Smooth muscle cell (in vitro differentiated cells): Measurements from ENCODE around the gene IVD. TPM values are rescaled to one million over a fixed set of nuclear protein-coding genes. Genes with fewer than 3 reads are reported as not detected.

Source experiments
- DNase-seq: peaks from one replicate; lab custom pipeline; 2025; ENCODE audit not compliant: unreplicated experiment; lab: John Stamatoyannopoulos, UW
- H2AFZ ChIP-seq: fragments of 200-600 bp; sonication (generic); 2 replicates; pipeline ENCODE4 v1.6.0; 2016; ENCODE audit warnings: antibody characterized with exemption, low read depth, mild to moderate bottlenecking
- H3F3A ChIP-seq: fragments of 200-600 bp; sonication (generic); 2 replicates; pipeline ENCODE4 v1.6.0; 2017; ENCODE audit warnings: antibody characterized with exemption, low read depth
- H3K27ac ChIP-seq: fragments of 200-600 bp; sonication (generic); 2 replicates; pipeline ENCODE4 v1.5.1; 2016; ENCODE audit warnings: low read depth, mild to moderate bottlenecking
- H3K27me3 ChIP-seq: fragments of 200-600 bp; sonication (generic); 2 replicates; pipeline ENCODE4 v1.6.1; 2016; ENCODE audit warnings: low read depth, mild to moderate bottlenecking
- H3K36me3 ChIP-seq: fragments of 200-600 bp; sonication (generic); 2 replicates; pipeline ENCODE4 v1.5.1; 2016; ENCODE audit warnings: low read depth
- H3K4me1 ChIP-seq: fragments of 200-600 bp; sonication (generic); 2 replicates; pipeline ENCODE4 v1.5.1; 2016; ENCODE audit warnings: low read depth
- H3K4me2 ChIP-seq: fragments of 200-600 bp; sonication (generic); 2 replicates; pipeline ENCODE4 v1.6.0; 2016; ENCODE audit warnings: mild to moderate bottlenecking
- H3K4me3 ChIP-seq: fragments of 200-600 bp; sonication (generic); 2 replicates; pipeline ENCODE4 v1.5.1; 2016; ENCODE audit warnings: mild to moderate bottlenecking
- H3K79me2 ChIP-seq: fragments of 200-600 bp; sonication (generic); 2 replicates; pipeline ENCODE4 v1.6.0; 2016; ENCODE audit warnings: low read depth, mild to moderate bottlenecking
- H3K9ac ChIP-seq: fragments of 200-600 bp; sonication (generic); 2 replicates; pipeline ENCODE4 v1.6.0; 2016; ENCODE audit warnings: low read depth
- H3K9me3 ChIP-seq: fragments of 200-600 bp; sonication (generic); replicated peaks from 2 replicates; pipeline ENCODE4 v1.5.1; 2016; ENCODE audit warnings: low read depth
- H4K20me1 ChIP-seq: fragments of 200-600 bp; sonication (generic); 2 replicates; pipeline ENCODE4 v1.6.0; 2016; ENCODE audit warnings: low read depth
- WGBS: methylation state at CpG from one replicate; pipeline ENCODE4 v1.1.7; 2016; ENCODE audit warnings: low lambda C conversion rate; 5-methylcytosine and 5-hydroxymethylcytosine counted together
- polyA plus RNA-seq: library from polyadenylated mRNA; unstranded; fragments of >200 nt; fragmentation: Nextera tagmentation; extraction: Ambion mirVana; gene quantifications from 2 replicates; pipeline ENCODE4 v1.2.1, GENCODE V29; 2016
- total RNA-seq: library from RNA; depleted of rRNA; stranded (reverse); fragments of >200 nt; gene quantifications from 2 replicates; pipeline ENCODE4 v1.2.3, GENCODE V29; 2014
- TF ChIP-seq, protein P1 (sequence below): fragments of 200-600 bp; sonication (generic); IDR thresholded peaks from 2 replicates; pipeline ENCODE4 v1.5.1; 2017; ENCODE audit warnings: borderline replicate concordance, mild to moderate bottlenecking, antibody characterized with exemption; ENCODE audit not compliant: insufficient read depth, poor library complexity, severe bottlenecking

Gene IVD
- total and polyA plus RNA-seq, 2 experiments from 2014 or later, result 17.4 to 37.8 TPM

DNA sequence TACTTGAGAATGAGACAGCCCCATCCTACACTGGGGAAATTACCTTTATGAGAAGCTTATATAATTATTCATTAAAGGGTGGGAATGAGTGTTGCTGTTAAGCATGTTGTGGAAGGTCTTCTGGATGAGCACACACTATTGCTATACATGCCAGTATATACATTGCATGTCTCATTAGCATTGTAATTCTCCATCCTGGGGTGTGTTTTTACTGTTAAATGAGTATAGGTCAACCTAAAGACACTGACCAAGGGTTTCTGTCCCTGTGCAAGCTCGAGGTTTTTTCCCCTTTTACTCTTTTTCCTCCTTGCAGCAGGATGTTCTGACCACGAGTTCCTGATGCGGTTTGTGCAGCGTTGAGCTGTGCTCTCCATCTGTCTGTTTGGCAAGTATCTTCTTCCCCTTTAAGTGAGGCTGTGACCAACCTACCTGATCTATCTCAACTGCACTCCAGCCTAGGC is 7.2 kb upstream of the IVD start:
- Histone ChIP-seq H3K9me3 (no peaks in the 10 kb centered on the region), H3K4me3 (no peak overlapping the region), H4K20me1 (no peaks in the 10 kb centered on the region), H3K4me1 (no peaks in the 10 kb centered on the region), H3K27me3 (no peaks in the 10 kb centered on the region), H3K27ac (no peak overlapping the region), H3K79me2 (no peaks in the 10 kb centered on the region), H2AFZ (no peak overlapping the region), H3K36me3 (no peaks in the 10 kb centered on the region), H3F3A (no peaks in the 10 kb centered on the region), H3K4me2 (no peak overlapping the region), H3K9ac (no peak overlapping the region)
- DNase-seq, result no peak
- TF ChIP-seq, protein P1, sequence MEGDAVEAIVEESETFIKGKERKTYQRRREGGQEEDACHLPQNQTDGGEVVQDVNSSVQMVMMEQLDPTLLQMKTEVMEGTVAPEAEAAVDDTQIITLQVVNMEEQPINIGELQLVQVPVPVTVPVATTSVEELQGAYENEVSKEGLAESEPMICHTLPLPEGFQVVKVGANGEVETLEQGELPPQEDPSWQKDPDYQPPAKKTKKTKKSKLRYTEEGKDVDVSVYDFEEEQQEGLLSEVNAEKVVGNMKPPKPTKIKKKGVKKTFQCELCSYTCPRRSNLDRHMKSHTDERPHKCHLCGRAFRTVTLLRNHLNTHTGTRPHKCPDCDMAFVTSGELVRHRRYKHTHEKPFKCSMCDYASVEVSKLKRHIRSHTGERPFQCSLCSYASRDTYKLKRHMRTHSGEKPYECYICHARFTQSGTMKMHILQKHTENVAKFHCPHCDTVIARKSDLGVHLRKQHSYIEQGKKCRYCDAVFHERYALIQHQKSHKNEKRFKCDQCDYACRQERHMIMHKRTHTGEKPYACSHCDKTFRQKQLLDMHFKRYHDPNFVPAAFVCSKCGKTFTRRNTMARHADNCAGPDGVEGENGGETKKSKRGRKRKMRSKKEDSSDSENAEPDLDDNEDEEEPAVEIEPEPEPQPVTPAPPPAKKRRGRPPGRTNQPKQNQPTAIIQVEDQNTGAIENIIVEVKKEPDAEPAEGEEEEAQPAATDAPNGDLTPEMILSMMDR, result no peak
- 85% methylated on average over 4 of the region's 4 CpGs for WGBS

GRCh38 chr15:40399370-40399769 is 6.2 kb upstream of the IVD start:
- no peak overlapping the region for H3K27ac ChIP-seq
- no peaks in the 10 kb centered on the region for H3K27me3 ChIP-seq
- H2AFZ ChIP-seq, result no peak overlapping the region
- 88% methylated on average over 7 of the region's 7 CpGs for WGBS
- H3K4me1 ChIP-seq, result no peaks in the 10 kb centered on the region
- no peaks in the 10 kb centered on the region for H3K9me3 ChIP-seq
- no peaks in the 10 kb centered on the region for H3F3A ChIP-seq
- TF ChIP-seq, protein P1, result no peak
- no peak for DNase-seq
- no peaks in the 10 kb centered on the region for H3K79me2 ChIP-seq
- H3K4me2 ChIP-seq, result no peak overlapping the region
- no peaks in the 10 kb centered on the region for H4K20me1 ChIP-seq
- H3K4me3 ChIP-seq, result no peak overlapping the region
- no peak overlapping the region for H3K9ac ChIP-seq
- H3K36me3 ChIP-seq, result no peaks in the 10 kb centered on the region

DNA sequence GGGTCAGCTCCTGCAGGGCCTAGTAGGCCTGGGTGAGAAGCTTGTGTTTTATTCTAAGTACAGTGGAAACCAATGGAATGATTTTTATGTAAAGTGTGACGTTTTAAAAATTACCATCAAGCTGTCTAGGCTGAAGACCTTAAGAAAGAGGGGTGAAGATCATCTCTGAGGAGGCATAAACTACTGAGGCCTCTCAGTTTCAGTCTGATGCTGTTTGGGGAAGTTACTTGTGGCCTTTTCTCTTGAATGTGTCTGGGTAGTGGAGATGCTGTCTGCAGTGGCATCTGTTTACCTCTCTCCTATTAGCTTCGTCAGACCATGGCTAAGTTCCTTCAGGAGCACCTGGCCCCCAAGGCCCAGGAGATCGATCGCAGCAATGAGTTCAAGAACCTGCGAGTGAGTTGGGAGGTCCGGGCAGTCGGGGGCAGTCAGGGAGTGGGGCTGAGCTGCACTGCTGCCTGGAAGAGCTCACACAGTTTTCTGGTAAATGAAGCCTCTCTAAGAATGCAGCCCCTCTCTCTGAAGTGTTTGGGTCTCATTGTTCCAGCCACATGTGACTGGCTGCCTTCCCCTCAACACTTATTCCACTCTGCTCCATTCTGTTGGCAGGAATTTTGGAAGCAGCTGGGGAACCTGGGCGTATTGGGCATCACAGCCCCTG is 1.9 kb downstream of the IVD start:
- Histone ChIP-seq H4K20me1 (no peaks in the 10 kb centered on the region), H3K27me3 (no peaks in the 10 kb centered on the region), H3K4me2 (no peak overlapping the region), H3K4me1 (peaks cover 16% of the 10 kb centered on the region), H2AFZ (no peak overlapping the region), H3K79me2 (peaks cover 12% of the 10 kb centered on the region), H3K9me3 (no peaks in the 10 kb centered on the region), H3K9ac (no peak overlapping the region), H3F3A (no peaks in the 10 kb centered on the region), H3K27ac (no peak overlapping the region), H3K36me3 (no peaks in the 10 kb centered on the region), H3K4me3 (no peak overlapping the region)
- no peak for DNase-seq
- TF ChIP-seq, protein P1, result no peak
- WGBS, result 95% methylated on average over 8 of the region's 8 CpGs

DNA sequence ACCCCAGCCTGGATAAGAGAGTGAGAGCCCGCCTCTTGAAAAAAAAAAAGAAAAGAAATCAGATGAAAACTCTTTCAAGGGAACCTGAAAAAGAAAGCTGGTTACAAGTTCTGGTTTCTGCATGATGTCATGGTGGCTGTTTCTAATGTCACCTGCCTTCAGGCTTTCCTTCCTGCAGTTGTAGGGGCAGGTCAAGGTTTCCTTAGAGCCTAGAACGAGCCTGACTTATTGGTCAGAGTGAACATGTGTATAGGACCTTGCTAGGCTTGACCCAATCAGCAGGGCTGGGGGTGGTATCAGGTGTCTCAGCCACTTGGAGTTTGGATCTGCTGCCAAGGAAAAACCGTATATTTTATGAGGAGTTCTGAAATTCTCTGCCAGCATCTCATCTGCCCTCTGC is 3.8 kb downstream of the IVD start:
- TF ChIP-seq, protein P1, result no peak
- Histone ChIP-seq H3K4me2 (no peak overlapping the region), H3K79me2 (peaks cover 12% of the 10 kb centered on the region), H3K4me3 (no peak overlapping the region), H3K36me3 (peaks cover 4% of the 10 kb centered on the region), H3F3A (no peaks in the 10 kb centered on the region), H3K27ac (no peak overlapping the region), H4K20me1 (no peaks in the 10 kb centered on the region), H3K9ac (no peak overlapping the region), H3K4me1 (peaks cover 16% of the 10 kb centered on the region), H3K9me3 (no peaks in the 10 kb centered on the region), H2AFZ (no peak overlapping the region), H3K27me3 (no peaks in the 10 kb centered on the region)
- 96% methylated on average over 3 of the region's 3 CpGs for WGBS
- DNase-seq, result no peak
